AG04450 (cell line): ENCODE data around the gene BRD2. TPM values are rescaled to one million over a fixed set of nuclear protein-coding genes. Genes with fewer than 3 reads are reported as not detected.

Experiments
- CTCF ChIA-PET: fragments of 300-600, 350-600 bp; formaldehyde crosslinking; extraction: SDS; loops from one replicate; lab custom pipeline; 2022; ENCODE audit warnings: antibody characterized with exemption, inconsistent platforms; lab: Charles Lee
- POLR2A ChIA-PET: fragments of 350-600 bp; formaldehyde crosslinking; extraction: SDS; loops from one replicate; lab custom pipeline; 2021; ENCODE audit warnings: antibody characterized with exemption, inconsistent platforms; lab: Yijun Ruan, JAX
- DNase-seq: peaks from one replicate; pipeline ENCODE4 v3.0.0-alpha.2; 2011; ENCODE audit warnings: low read depth, low spot score
- H3K27ac ChIP-seq: one replicate; pipeline ENCODE4 v1.5.1; 2012; ENCODE audit warnings: low read depth, low read length, control low read depth
- H3K27me3 ChIP-seq: one replicate; pipeline ENCODE4 v1.6.0; 2012; ENCODE audit warnings: low read length; ENCODE audit not compliant: control insufficient read depth, insufficient read depth
- H3K4me3 ChIP-seq: 2 replicates; pipeline ENCODE4 v1.5.1; 2011; ENCODE audit warnings: mild to moderate bottlenecking, low read depth, low read length, control low read depth
- H3K9me3 ChIP-seq: 2 replicates; pipeline ENCODE4 v1.5.1; 2012; ENCODE audit warnings: low read length; ENCODE audit not compliant: control insufficient read depth, insufficient read depth
- CTCF ChIP-seq: IDR thresholded peaks from 2 replicates; pipeline ENCODE4 v1.5.1; 2011; ENCODE audit warnings: low read depth, low read length, control low read depth, inconsistent platforms
- polyA plus RNA-seq: library from polyadenylated mRNA; depleted of rRNA; stranded (reverse); fragments of >200 nt; gene quantifications from 2 replicates; pipeline ENCODE4 v1.2.3, GENCODE V29; 2011

BRD2 gene
- polyA plus RNA-seq, 1 experiment: 138 TPM

DNA sequence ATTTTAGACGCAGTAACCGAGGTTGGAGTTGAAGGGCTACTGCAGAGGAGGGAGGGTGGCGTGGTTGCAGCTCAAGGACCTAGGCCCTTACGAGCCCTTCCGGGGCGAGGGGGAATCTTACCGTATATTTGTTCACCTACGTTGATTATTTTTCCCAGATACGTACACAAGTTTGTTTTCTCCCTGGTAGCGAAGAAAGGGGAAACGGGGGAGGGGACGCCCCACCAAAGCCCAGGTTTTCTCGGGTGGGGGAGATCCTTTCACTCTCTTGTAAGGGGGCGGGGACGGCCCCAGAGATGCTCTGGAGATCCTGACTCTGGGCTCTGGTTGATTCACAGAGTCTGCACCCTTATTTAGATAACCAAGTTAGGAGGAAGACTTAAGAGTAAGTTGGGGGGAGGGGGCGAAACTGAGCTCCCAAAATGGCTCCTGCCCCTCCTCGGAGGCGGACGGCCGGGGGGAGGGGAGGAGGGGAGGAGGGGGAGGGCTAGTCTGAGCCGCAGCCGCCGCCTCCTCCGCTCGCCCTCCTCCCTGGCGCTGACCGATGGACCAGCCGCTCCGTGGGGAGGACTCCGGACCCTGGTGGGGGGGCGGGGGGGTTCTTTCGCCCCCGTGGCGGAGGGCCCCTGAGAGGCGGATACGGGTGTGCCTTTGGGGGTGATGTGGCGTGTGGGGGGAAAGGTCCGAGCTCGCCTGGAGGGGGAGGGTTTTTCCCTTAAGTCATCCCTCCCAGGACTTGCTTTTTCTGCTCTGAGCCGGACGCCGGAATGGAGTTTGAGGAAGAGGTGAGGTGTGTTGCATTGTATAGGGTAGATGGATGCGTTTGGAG is 2.2 kb downstream of the BRD2 start:
- DNase-seq: peak; percentile 86
- ChIA-PET CTCF (interaction anchor here (0.7 to 3.7 kb wide), 8 partner anchors 14 to 132 kb away, joined by 3 to 29 read pairs (median 19); partner anchors contain the start of genes HLA-DMA and TAP2), POLR2A (interaction anchor here (0.6 to 8.3 kb wide), 21 partner anchors 11 to 1164 kb away, joined by 3 to 199 read pairs (median 12); partner anchors contain the start of genes B3GALT4, HLA-DMA, HLA-DMB and HSD17B8)
- peaks cover 5% of the 10 kb centered on the region; the same call in 1 of the 2 replicates for H3K9me3 ChIP-seq
- peak overlapping the region; percentile 85 for H3K4me3 ChIP-seq
- H3K27ac ChIP-seq: peak overlapping the region; percentile 100
- no peak for TF ChIP-seq CTCF
- H3K27me3 ChIP-seq: no peaks in the 10 kb centered on the region

DNA sequence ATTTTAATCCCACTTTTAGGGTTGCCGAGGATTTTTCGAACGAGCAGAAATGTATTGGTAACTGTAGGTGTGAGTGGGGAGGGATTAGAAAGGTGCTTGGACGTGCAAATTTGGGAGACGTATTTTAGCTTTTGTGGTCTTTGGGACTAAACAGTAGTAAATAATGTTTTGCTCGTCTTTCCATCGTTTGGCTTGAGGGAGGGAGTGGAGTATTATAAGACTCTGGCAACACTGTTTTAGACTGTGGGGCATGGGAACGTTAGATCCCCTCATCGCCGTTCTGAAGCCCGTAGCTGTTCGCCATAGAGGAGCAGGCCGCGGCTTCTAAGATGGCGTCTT is 2.8 kb downstream of the BRD2 start:
- CTCF ChIA-PET: interaction anchor here (1.0 to 3.7 kb wide), 11 partner anchors 11 to 775 kb away, joined by 3 to 29 read pairs (median 5); partner anchors contain the start of genes HLA-DMA and TAP2
- Histone ChIP-seq H3K4me3 (peak overlapping the region; percentile 85), H3K27me3 (no peaks in the 10 kb centered on the region), H3K9me3 (peaks cover 5% of the 10 kb centered on the region; the same call in 1 of the 2 replicates), H3K27ac (peak overlapping the region; percentile 100)
- POLR2A ChIA-PET: interaction anchor here (0.6 to 8.3 kb wide), 33 partner anchors 10 to 1164 kb away, joined by 3 to 199 read pairs (median 6); partner anchors contain the start of genes ATF6B, B3GALT4, CUTA and HLA-DMA
- no peak for DNase-seq
- no peak for TF ChIP-seq CTCF

DNA sequence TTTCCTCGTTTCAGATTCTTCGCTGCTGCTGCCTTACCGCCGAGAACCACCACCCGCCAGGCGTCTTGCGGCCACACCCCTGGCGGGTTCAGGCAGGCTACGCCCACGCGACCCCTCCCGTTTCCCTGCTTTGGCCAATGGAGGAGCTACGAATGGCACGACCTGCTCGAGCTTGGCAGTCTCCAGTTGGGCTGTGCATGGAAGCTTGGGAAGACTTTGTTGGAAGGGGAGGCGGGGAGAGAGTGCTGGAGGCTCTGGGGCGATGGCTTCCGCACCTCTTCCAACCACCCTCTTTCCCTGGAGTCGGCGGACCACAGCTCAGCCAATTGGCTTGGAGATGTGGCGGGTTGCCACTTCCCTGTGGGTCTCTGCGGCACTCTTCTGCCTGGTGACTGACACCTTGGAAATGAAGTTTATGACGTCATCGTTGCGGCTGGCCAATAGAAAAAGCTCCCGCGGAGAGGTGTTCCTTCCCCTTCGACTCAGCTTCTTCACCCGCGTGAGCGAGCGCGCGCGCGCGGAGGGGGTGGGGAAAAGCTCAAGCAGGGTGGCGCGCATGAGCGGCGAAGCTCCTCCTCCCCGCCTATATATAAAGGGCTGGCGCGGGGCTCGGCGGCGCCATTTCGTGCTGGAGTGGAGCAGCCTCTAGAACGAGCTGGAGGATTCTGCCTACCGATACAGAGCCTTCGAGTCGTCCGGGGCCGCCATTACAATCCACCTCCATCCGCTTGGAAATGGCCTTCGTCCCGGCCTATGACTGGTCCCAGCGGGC is 3.4 kb downstream of the BRD2 start:
- Histone ChIP-seq H3K4me3 (peak overlapping the region; percentile 99), H3K27ac (peak overlapping the region; percentile 100), H3K9me3 (peaks cover 5% of the 10 kb centered on the region; the same call in 1 of the 2 replicates), H3K27me3 (no peaks in the 10 kb centered on the region)
- CTCF ChIA-PET: interaction anchor here (1.0 to 3.7 kb wide), 12 partner anchors 11 to 776 kb away, joined by 3 to 29 read pairs (median 4); partner anchors contain the start of genes HLA-DMA and TAP2
- 0 out of 2 replicates have a peak, but pooled peaks have one; percentile 14 for TF ChIP-seq CTCF
- POLR2A ChIA-PET: interaction anchor here (0.6 to 8.3 kb wide), 62 partner anchors 8 to 1707 kb away, joined by 3 to 199 read pairs (median 5); partner anchors contain the start of genes ATF6B, B3GALT4, CUTA and EHMT2
- DNase-seq: peak; percentile 100

GRCh38 chr6:32972353-32973143 is 4.2 kb downstream of the BRD2 start:
- peak overlapping the region; percentile 99 for H3K4me3 ChIP-seq
- ChIA-PET CTCF (interaction anchor here (1.1 to 3.7 kb wide), 9 partner anchors 10 to 134 kb away, joined by 3 to 29 read pairs (median 17); partner anchors contain the start of genes HLA-DMA and TAP2), POLR2A (interaction anchor here (0.6 to 8.3 kb wide), 46 partner anchors 9 to 1233 kb away, joined by 3 to 199 read pairs (median 6); partner anchors contain the start of genes EHMT2, HLA-DMA, HLA-DMB and MSH5)
- no peak for TF ChIP-seq CTCF
- DNase-seq: no peak
- H3K27ac ChIP-seq: peak overlapping the region; percentile 57
- no peaks in the 10 kb centered on the region for H3K27me3 ChIP-seq
- H3K9me3 ChIP-seq: peaks cover 5% of the 10 kb centered on the region; the same call in 1 of the 2 replicates
